Activated naive CD8-positive, alpha-beta T cell treated with anti-CD3 and anti-CD28 coated beads, Interleukin-2, amount 50 U/mL, for 16 hours (primary cell): ENCODE results near the gene IRF3.
A peak's percentile ranks its signal among the peaks of the same experiment; 100 is the strongest.

ENCODE experiments used
- DNase-seq: peaks from one replicate; pipeline ENCODE4 v3.0.0-alpha.2; 2020; ENCODE audit warnings: low read depth, low spot score

IRF3 gene

DNA sequence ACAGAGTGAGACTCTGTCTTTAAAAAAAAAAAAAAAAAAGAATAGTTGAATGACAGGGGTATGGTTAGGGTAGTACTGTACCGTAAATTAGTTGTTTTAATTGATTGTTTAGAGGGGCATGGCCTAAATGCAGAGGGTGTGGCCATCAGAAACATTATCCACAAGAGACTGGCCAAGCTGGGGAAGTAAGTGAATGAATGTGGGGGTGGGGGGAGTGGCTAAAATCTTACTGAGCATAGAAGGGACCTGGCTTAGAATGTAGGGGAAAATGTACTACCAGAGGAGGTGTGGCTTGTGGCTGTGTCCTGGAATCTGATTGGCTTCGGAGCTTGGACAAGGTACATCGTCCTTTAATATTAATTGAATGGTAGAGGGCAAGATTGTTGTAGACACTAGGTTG, 3.9 kb upstream of the IRF3 start:
- no peak for DNase-seq

DNA sequence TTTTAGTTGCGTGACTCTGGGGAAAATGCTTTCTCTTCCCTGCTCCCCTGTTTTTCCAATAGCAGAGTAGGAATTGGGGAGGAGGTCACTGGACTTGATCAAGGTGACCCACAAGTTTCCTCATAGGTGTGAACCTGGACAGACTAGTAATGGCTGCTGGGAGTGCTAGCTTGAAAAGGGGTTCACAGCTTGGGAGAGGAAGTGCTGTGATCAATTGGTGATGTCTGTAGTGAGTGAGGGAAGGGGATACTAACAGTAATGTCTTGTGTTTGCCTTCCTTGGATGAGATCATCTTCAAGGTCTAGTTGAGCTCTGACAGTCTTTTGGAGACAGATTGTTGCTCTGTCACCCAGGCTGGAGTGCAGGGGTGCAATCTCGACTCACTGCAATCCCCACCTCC, 1.8 kb upstream of the IRF3 start:
- DNase-seq: no peak

DNA sequence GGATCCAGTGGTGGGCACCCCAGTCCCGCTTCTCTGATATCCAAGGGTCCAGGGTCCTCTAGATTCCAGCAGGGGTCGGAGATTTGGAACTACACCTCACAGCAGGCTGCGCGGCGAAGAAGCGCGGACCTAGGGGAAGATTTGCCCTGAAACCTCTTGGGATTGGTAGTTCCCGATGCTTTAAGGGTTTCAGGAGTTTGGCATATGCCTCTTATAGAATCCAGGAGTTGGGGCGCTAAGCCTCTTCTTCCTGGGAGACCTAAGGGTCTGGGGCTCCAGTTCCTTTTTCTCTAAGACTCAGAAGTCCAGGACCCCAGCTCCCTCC, 425 bp upstream of the IRF3 start:
- DNase-seq: no peak

DNA sequence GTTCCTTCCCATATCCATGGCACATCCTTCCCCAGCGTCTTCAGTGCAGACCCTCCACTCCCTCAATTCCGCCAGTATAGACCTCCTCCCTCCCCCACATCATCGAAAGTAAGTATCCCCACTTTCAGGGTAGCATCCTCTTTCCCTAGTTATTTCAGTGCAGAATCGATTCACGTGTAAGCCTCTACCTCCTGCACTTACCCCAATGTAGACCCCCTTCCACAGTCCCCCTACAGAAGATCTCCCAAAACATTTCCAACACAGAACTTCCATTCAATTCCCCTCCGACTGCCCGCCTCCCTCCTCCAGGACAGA, 664 bp downstream of the IRF3 start:
- DNase-seq: no peak

DNA sequence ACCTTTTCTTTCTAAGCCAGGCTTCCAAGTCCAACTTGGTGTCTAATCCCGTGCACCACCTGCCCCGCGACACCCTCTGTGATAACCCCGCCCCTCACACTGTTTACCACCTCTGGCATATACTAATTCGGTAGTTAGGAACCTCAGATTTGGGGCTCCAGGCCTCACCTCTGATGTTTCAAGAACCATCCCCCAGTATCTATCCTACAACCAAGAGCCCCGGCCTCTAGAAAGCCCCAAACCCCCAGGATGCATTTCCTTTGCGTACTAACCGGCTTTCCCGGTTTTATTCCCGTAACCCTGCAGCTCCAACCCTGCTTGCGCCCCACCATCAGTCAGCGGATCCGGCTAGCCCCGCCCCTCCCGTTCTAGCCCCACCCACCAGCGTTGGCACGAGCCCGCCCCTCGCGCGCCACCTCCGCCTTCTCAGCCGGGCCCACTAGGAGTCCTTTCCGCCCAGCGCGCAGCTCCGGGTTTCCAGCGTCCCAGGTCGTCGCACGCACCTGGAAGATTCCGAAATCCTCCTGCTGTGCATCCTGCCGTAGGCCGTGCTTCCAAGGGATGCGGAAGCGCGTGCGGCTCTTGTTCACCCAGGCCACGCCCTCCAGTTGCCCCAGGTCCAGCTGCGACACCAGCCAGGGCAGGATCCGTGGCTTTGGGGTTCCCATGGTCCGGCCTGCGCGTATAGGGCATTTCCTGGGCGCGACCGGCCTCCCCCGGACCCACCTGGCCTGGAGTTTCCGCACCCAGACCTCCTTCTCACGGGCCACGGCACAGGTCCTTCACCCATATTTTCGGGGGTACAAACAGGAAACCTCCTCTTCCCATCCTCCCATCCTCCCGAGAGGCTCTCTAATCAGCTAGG, 1.3 kb downstream of the IRF3 start:
- peak; percentile 74 for DNase-seq

DNA sequence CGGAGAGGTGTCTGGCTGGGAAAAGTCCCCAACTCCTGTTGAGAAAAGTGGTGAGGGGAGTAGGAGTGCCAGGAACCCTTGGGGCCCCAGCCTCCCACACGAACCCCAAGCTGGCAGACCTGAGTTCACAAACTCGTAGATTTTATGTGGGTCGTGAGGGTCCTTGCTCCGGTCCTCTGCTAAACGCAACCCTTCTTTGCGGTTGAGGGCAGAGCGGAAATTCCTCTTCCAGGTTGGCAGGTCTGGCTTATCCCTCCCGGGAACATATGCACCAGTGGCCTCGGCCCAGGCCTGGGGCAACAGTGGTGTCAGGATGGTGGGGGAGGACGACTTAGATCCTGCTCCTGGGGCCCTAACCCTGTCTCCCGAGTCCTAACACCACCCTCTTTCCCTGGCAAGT, 2.4 kb downstream of the IRF3 start:
- no peak for DNase-seq

DNA sequence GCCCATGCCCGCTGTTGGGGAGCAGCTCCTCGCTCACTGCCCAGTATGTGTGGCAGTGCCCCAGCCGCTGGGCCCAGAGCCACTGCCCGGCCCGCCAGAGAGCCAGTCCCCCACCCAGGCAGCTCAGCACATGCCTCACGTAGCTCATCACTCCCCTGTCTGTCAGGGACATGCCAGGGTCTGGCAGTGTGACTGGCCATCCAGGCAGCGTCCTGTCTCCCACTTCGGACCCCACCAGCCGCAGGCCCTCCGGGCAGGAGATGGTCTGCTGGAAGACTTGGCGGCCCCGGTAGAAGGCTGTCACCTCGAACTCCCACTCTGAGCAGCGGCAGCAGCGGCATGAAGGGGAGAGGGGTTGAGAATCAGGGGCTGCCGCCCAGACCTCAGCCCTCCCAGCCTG, 3.6 kb downstream of the IRF3 start:
- no peak for DNase-seq

DNA sequence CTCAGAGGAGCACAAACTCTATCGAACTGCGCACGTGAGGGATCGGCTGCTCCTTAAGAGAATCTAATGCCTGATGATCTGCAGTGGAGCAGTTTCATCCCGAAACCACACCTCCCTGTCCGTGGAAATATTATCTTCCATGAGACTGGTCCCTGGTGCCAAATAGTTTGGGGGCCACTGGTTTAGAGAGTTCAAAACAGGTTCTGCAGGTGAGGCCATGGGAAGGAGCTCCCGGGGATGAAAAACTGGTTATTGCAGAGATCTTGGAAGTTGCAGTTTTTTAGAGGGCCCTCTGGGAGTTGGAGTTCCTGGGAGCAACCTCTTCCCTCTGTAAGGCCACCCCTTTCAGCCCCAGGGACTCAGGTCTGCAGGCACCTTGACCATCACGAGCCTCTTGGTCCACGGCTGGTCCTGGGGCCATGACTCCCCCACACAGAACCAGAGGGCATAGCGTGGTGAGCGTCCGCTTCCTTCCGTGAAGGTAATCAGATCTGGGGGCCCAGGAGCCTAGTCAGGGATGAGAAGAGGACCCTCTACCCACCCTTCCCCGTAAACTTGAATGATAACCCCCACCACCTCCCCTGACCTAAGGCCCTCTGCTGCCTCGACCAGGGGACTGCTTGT, 5.2 kb downstream of the IRF3 start:
- no peak for DNase-seq

DNA sequence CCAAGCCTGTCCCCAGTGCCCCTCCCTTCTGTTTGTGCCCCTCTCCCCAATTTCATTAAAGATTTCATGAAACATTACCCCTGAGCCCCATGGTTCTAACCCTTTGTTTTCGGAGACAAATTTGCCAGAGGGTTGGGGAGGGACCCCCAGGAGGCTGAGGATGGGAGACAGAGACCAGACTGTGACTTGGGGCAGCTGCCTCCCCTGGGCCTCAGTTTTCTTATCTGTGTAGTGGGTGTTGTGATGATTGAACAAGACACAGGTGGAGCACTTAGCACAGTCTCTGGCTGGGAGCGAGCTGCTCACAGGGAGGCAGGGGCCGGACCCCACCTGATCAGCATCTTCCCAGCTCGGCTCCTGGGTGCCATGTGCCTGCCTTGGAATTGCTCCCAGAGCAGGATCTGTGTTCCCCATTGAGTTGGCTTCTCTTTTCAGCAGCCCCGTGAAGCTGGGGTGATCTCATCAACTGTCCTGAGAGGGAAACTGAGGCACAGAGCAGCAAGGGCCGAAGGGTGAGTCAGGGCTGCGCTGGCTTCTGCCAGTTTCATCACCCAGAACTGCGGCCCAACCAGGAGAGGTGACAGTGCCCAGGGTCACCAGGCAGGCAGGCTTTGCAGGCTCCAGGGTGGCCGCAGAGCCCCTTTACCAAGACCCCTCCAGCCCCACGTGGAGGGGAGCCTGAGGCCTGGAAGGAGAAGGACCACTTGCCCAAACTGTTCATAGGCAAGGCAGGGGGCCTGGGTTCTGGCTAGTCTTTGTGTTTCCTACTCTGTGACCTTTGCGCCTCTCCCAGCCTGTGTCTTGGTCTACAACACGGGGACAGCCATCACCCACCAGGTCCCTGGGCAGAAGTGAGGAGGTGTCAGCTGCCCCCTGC, 6.9 kb downstream of the IRF3 start:
- DNase-seq: no peak

DNA sequence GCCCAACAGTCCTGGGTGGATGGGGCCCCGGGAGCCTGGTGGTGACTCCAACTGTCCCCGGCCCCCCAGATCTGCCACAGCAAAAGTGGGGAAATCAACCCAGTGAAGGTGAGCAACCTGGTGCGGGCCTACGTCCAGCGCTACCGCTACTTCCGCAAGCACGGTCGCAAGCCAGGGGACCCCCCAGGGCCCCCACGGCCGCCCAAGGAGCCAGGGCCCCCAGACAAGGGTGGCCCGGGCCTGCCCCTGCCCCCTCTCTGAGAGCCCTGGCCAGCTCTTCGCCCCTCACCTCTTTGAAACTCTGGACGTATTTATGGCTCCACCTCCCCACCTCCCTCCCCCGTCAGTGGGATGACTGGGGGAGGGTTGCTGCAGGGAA, 7.5 kb downstream of the IRF3 start:
- no peak for DNase-seq

DNA sequence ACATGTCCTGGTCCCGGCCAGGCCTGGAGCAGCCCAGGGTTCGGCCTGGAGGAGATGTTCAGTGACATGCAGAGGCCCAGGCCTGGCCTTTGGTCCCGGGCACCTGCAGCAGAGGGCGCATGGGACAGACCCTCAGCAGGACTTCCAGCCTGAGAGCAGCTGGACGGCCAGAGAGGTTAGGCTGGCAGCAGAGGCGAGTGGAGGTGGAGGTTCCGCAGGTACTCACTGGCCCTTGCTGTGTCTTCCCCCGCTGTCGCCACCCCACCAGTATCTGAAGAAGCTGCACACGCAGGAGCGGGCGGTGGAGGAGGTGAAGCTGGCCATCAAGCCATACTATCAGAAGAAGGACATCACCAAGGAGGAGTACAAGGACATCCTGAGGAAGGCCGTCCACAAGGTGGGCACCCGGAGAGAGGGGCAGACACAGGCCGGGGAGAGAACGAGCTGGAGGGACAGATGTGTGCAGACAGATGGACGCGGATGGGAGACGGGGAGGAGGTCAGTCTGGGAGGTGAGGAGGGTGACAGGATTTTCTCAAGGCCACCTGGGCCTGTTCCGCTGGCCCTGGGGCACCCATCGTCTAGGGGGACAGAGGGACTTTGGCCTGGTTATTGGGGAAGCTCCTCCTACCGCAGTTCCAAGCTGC, 8.0 kb downstream of the IRF3 start:
- no peak for DNase-seq

DNA sequence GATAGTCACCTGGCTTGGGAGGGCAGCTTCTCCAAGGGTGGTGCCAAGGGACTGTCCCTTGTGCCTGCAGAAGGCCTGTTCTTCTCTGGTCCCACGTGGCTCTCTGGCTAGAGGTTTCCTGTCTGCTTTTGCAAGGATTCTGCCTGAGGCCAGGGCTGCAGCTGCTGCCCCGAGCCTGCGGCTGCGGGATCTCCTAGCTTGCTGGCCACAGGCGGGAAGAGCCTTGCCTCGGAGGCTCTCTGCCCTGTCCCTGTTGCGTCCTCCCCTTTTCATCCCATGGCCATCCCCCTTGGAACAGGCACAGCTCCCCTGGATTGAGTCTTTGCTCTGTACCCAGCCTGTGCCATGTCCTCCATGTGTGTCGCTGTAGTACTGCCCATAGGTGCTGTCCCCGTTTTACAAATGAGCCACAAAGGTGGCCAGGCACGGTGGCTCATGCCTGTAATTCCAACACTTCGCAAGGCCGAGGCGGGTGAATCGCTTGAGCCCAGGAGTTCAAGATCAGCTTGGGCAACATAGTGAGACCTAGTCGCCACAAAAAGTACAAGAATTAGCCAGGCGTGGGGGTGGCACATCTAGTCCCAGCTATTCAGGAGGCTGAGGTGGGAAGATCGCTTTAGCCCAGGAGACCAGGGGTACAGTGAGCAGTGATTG, 9.1 kb downstream of the IRF3 start:
- no peak for DNase-seq

DNA sequence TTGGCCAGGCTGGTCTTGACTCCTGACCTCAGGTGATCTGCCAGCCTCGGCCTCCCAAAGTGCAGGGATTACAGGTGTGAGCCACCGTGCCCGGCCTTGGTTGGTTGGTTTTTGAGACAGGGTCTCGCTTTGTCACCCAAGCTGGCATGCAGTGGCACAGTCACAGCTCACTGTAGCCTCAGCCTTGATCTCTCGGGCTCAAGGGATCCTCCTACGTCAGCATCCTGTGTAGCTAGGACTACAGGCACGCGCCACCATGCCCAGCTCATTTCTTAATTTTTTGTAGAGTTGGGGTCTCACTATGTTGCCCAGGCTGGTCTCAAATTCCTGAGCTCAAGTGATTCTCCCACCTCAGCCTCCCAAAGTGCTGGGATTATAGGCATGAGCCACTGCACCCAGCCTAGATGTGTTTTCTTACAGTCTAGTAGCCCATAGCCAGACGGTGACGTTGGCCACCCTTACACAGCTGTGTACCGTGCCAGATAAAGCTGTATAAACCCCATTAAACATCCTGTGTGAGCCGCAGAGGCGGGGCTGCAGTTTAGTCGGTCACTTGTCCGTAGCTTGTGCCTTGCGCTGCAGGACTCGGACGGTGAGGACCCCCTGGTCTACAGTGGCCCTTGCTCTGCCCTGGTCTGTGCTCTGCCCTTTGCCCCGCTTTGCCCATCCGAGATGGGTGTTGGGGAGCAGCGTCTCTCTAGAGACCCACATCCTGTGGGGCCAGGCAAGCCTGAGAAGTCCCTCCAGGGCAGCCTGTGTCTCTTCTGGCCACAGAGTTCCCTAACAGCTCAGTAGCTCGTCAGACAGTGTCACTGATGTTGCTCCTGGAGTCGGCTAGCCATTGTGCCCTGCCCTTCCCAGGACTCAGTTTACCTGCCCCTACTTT, 9.8 kb downstream of the IRF3 start:
- DNase-seq: no peak

DNA sequence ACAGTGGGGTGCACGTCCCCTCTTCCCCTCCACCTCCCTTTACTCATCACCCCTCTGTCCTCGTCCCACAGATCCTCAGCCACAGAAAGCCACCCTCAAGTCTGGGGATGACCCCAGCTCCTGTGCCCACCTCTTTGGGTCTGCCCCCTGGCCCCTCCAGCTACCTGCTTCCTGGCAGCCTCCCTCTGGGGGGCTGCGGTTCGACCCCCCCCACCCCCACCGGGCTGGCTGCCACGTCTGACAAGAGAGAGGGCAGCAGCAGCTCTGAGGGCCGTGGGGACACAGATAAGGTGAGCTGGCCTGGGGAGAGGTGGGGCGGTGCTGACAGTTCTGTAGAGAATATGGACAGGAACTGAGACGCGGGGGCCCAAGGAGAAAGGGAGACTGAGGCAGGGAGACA, 11.1 kb downstream of the IRF3 start:
- DNase-seq: no peak

DNA sequence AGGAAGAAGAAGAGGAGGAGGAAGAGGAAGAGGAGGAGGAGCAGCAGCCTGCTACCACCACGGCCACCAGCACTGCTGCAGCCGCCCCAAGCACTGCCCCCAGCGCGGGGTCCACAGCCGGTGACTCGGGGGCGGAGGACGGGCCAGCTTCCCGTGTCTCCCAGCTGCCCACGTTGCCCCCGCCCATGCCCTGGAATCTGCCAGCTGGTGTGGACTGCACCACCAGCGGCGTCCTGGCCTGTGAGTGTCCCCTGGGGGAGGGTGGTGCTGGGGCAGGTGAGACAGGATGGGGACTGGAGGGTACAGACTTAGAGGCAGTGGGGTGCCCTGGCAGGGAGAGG, 12.2 kb downstream of the IRF3 start:
- no peak for DNase-seq

DNA sequence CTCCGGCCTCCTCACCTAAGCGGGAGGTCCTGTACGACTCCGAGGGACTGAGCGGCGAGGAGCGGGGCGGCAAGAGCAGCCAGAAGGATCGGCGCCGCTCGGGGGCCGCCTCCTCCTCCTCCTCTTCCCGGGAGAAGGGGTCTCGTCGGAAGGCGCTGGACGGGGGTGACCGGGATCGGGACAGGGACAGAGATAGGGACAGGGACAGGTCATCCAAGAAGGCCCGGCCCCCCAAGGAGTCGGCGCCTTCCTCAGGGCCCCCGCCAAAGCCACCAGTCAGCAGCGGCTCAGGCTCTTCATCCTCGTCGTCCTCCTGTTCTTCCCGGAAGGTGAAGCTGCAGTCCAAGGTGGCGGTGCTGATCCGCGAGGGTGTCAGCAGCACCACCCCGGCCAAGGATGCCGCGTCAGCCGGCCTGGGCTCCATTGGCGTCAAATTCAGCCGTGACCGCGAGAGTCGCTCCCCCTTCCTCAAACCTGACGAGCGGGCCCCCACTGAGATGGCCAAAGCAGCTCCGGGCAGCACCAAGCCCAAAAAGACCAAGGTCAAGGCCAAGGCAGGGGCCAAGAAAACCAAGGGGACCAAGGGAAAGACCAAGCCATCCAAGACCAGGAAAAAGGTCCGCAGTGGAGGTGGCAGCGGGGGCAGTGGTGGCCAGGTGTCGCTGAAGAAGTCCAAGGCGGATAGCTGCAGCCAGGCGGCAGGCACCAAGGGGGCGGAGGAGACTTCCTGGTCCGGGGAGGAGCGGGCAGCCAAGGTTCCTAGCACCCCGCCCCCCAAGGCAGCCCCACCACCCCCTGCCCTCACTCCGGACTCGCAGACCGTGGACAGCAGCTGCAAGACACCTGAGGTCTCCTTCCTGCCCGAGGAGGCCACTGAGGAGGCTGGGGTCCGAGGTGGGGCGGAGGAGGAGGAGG, 12.8 kb downstream of the IRF3 start:
- DNase-seq: no peak

DNA sequence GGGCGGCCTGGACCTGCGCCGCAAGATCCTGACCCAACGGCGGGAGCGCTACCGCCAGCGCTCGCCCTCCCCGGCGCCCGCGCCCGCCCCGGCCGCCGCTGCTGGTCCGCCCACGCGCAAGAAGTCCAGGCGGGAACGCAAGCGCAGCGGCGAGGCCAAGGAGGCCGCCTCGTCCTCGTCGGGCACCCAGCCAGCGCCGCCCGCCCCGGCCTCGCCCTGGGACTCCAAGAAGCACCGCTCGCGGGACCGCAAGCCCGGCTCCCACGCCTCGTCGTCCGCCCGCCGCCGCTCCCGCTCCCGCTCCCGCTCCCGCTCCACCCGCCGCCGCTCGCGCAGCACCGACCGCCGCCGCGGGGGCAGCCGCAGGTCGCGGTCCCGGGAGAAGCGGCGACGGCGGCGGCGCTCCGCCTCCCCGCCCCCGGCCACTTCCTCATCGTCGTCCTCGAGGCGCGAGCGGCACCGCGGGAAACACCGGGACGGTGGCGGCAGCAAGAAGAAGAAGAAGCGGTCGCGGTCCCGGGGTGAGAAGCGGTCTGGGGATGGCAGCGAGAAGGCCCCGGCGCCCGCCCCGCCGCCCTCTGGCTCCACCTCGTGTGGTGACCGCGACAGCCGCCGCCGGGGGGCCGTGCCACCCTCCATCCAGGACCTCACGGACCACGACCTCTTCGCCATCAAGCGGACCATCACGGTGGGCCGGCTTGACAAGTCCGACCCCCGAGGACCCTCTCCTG, 13.7 kb downstream of the IRF3 start:
- DNase-seq: no peak

DNA sequence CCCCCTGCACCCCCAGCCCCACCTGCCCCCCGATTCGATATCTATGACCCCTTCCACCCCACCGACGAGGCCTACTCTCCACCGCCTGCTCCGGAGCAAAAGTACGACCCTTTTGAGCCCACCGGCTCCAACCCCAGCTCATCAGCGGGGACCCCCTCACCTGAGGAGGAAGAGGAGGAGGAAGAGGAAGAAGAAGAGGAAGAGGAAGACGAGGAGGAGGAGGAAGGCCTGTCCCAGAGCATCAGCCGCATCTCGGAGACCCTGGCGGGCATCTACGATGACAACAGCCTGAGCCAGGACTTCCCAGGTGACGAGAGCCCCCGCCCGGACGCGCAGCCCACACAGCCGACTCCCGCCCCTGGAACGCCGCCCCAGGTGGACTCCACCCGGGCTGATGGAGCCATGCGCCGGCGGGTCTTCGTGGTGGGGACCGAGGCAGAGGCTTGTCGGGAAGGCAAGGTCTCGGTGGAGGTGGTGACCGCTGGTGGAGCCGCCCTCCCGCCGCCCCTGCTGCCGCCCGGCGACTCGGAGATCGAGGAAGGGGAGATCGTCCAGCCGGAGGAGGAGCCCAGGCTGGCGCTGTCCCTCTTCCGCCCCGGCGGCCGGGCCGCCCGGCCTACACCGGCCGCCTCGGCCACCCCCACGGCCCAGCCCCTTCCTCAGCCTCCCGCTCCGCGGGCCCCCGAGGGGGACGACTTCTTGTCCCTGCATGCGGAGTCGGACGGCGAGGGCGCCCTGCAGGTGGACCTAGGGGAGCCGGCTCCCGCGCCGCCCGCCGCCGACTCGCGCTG, 14.4 kb downstream of the IRF3 start:
- no peak for DNase-seq
